ENCODE measurements around the gene NPAS1.

- TF ChIP-seq CTCF (conservative IDR thresholded peaks at IDR 0.05; ENCODE audit: low read depth in 2 of 2) (no peak), ZNF114 (CRISPR knock-in tag; IDR thresholded peaks at IDR 0.05) (no peak), POLR2AphosphoS5 (IDR thresholded peaks at IDR 0.05; ENCODE audit: low read depth) (no peak), EZH2phosphoT487 (IDR thresholded peaks at IDR 0.05; ENCODE audit: unreplicated experiment) (no peak), EZH2 (IDR thresholded peaks at IDR 0.05; ENCODE audit: low read depth, unreplicated experiment) (no peak)
Measured at GRCh38 chr19:46999878-47000277, 19.8 kb upstream of the NPAS1 start.

Measured in GM23338 (cell line).